Endothelial cell of umbilical vein (primary cell): ENCODE measurements around the gene TMEM222. TPM values are rescaled to one million over a fixed set of nuclear protein-coding genes. Genes with fewer than 3 reads are reported as not detected.

Source experiments
- BruUV-seq: library from RNA; stranded (reverse); fragments of 400-500 nt; replicated peaks from 2 replicates; lab custom pipeline; 2021; lab: Mats Ljungman, UMichigan
- CTCF ChIA-PET: fragments of 300-600, 350-600 bp; sonication (Branson Sonifier 250); formaldehyde crosslinking; loops from one replicate; lab custom pipeline; 2021; ENCODE audit warnings: antibody characterized with exemption, inconsistent platforms; lab: Charles Lee
- POLR2A ChIA-PET: fragments of 300-600, 350-600 bp; sonication (Branson Sonifier 250); formaldehyde crosslinking; loops from one replicate; lab custom pipeline; 2021; ENCODE audit warnings: antibody characterized with exemption, inconsistent platforms; lab: Charles Lee
- DNase-seq: peaks from one replicate; pipeline ENCODE4 v3.0.0-alpha.2; 2011; ENCODE audit warnings: low read depth, low spot score
- FAIRE-seq: peaks from 2 replicates; lab custom pipeline; 2011; peaks lifted over from hg19 to GRCh38; lab: Jason Lieb, UNC
- H2AFZ ChIP-seq: 2 replicates; pipeline ENCODE4 v1.6.0; 2012; ENCODE audit warnings: low read depth, low read length, control low read depth, inconsistent platforms
- H3K27ac ChIP-seq: 2 replicates; pipeline ENCODE4 v1.5.1; 2011; ENCODE audit warnings: low read depth, mild to moderate bottlenecking, control low read depth, low read length, moderate library complexity; ENCODE audit not compliant: insufficient read depth
- H3K27me3 ChIP-seq, 2 experiments: 2 replicates each; pipeline versions ENCODE4 v1.6.0 to v1.6.1; 2011; ENCODE audit warnings: low read length in 2 of 2, mixed read lengths in 1 of 2; ENCODE audit not compliant: control insufficient read depth in 2 of 2, insufficient read depth in 2 of 2
- H3K36me3 ChIP-seq, 2 experiments: 2 replicates in 1 of 2; 3 replicates in 1 of 2; pipeline ENCODE4 v1.5.1; 2011; ENCODE audit warnings: low read length in 2 of 2, mild to moderate bottlenecking in 1 of 2, moderate library complexity in 1 of 2; ENCODE audit not compliant: control insufficient read depth in 2 of 2, insufficient read depth in 2 of 2; ENCODE audit errors: extremely low read depth in 1 of 2
- H3K4me1 ChIP-seq: 3 replicates; pipeline ENCODE4 v1.5.1; 2011; ENCODE audit warnings: mild to moderate bottlenecking, low read length; ENCODE audit not compliant: control insufficient read depth, insufficient read depth; ENCODE audit errors: extremely low read depth
- H3K4me2 ChIP-seq: 2 replicates; pipeline ENCODE4 v1.6.1; 2011; ENCODE audit warnings: low read length, control low read depth, mixed read lengths; ENCODE audit not compliant: insufficient read depth
- H3K4me3 ChIP-seq, 3 experiments: fragments of 200-600 bp in 1 of 3; sonication (generic), shearing (Covaris generic) in 1 of 3; replicated peaks in 1 of 3; 2 replicates each; pipeline ENCODE4 v1.5.1; 2011 to 2016; ENCODE audit warnings: control low read depth in 3 of 3, low read length in 3 of 3, mild to moderate bottlenecking in 2 of 3, inconsistent platforms in 1 of 3, low read depth in 1 of 3, moderate library complexity in 1 of 3; ENCODE audit not compliant: insufficient read depth in 1 of 3
- H3K79me2 ChIP-seq: 2 replicates; pipeline ENCODE4 v1.6.0; 2012; ENCODE audit warnings: low read length, inconsistent platforms; ENCODE audit not compliant: control insufficient read depth, insufficient read depth
- H3K9ac ChIP-seq: replicated peaks from 2 replicates; pipeline ENCODE3; 2011; ENCODE audit warnings: low read length, control low read depth; ENCODE audit not compliant: insufficient read depth; ENCODE audit errors: extremely low read depth
- H3K9me1 ChIP-seq: replicated peaks from 3 replicates; pipeline ENCODE4 v1.6.0; 2011; ENCODE audit warnings: mild to moderate bottlenecking, low read length; ENCODE audit not compliant: control insufficient read depth, insufficient read depth; ENCODE audit errors: extremely low read depth
- H3K9me3 ChIP-seq: replicated peaks from 2 replicates; pipeline ENCODE4 v1.5.1; 2012; ENCODE audit warnings: low read length, inconsistent platforms; ENCODE audit not compliant: control insufficient read depth, insufficient read depth
- H4K20me1 ChIP-seq: replicated peaks from 2 replicates; pipeline ENCODE3; 2011; ENCODE audit warnings: mild to moderate bottlenecking, low read length; ENCODE audit not compliant: control insufficient read depth, insufficient read depth; ENCODE audit errors: extremely low read depth
- CTCF ChIP-seq, 2 donors: IDR thresholded peaks; 1 replicate in 1 of 2; 2 replicates in 1 of 2; pipeline ENCODE4 v1.5.1; 2011; ENCODE audit warnings: low read length in 2 of 2, mild to moderate bottlenecking in 2 of 2, moderate library complexity in 2 of 2, control low read depth in 1 of 2, inconsistent platforms in 1 of 2, low read depth in 1 of 2; ENCODE audit not compliant: insufficient read depth in 1 of 2; ENCODE audit errors: extremely low read depth in 1 of 2
- EZH2 ChIP-seq: IDR thresholded peaks from 2 replicates; pipeline ENCODE4 v1.6.1; 2012; ENCODE audit warnings: borderline replicate concordance, low read depth, mild to moderate bottlenecking, moderate library complexity, low read length, inconsistent platforms; ENCODE audit not compliant: severe bottlenecking
- FOS ChIP-seq: IDR thresholded peaks from 2 replicates; pipeline ENCODE4 v1.6.1; 2011; ENCODE audit warnings: mild to moderate bottlenecking, low read length, moderate library complexity, borderline replicate concordance; ENCODE audit not compliant: insufficient read depth
- GATA2 ChIP-seq: IDR thresholded peaks from 2 replicates; pipeline ENCODE4 v1.7.0; 2011; ENCODE audit warnings: low read depth, mild to moderate bottlenecking, moderate library complexity, mixed read lengths, low read length; ENCODE audit not compliant: insufficient read length, insufficient read depth
- JUN ChIP-seq: IDR thresholded peaks from 2 replicates; pipeline ENCODE4 v1.6.1; 2011; ENCODE audit warnings: borderline replicate concordance, low read depth; ENCODE audit not compliant: insufficient read length, insufficient read depth
- MAX ChIP-seq: IDR thresholded peaks from 2 replicates; pipeline ENCODE4 v1.6.1; 2011; ENCODE audit not compliant: insufficient read depth, insufficient read length
- MYC ChIP-seq: IDR thresholded peaks from one replicate; pipeline ENCODE4 v1.6.1; 2011; ENCODE audit warnings: mild to moderate bottlenecking, low read depth, low read length
- POLR2A ChIP-seq: IDR thresholded peaks from 2 replicates; pipeline ENCODE4 v1.6.1; 2012; ENCODE audit warnings: low read depth, mild to moderate bottlenecking, control low read depth, low read length
- POLR2AphosphoS5 ChIP-seq: IDR thresholded peaks from 2 replicates; pipeline ENCODE4 v1.6.1; 2012; ENCODE audit warnings: low read depth, mild to moderate bottlenecking, control low read depth, low read length, moderate library complexity; ENCODE audit not compliant: insufficient read depth
- dilution Hi-C: fragments of 300-500 bp; cut with MboI; formaldehyde crosslinking; loops from one replicate; pipeline ENCODE4 v1.15.0; 2019; ENCODE audit warnings: low sequenced_read_pairs; ENCODE audit not compliant: extremely low pct_ligation_motif_present
- intact Hi-C: fragments of 100-400 bp; cut with micrococcal nuclease; formaldehyde crosslinking; loops from one replicate; pipeline ENCODE4 v1.10.0; 2022
- polyA plus RNA-seq, 4 experiments: library from polyadenylated mRNA; depleted of rRNA in 3 of 4; stranded (reverse) in 3 of 4; unstranded in 1 of 4; fragments of >200 nt; gene quantifications; 2 replicates each; pipeline versions ENCODE4 v1.2.1 to v1.2.3, GENCODE V29; 2011 to 2012; ENCODE audit warnings: missing spikeins in 1 of 4
- total RNA-seq: library from RNA; stranded (reverse); gene quantifications from 2 replicates; pipeline ENCODE4 v1.2.3, GENCODE V29; 2021

Gene TMEM222
- total and polyA plus RNA-seq, 2 donors (not counting 3 experiments of a cell fraction or from before 2014, with no cell fraction given) = 45.8 to 76.1 TPM

GRCh38 chr1:27377760-27378495 lies 56.0 kb downstream of the TMEM222 start:
- Histone ChIP-seq H3K4me1 (no peaks in the 10 kb centered on the region), H3K9ac (no peak overlapping the region), H3K4me3 (no peak overlapping the region), H3K36me3 (no peaks in the 10 kb centered on the region), H3K79me2 (no peaks in the 10 kb centered on the region), H3K27ac (no peak overlapping the region), H3K27me3 (peaks cover 0 to 3% of the 10 kb centered on the region in 2 experiments), H3K4me2 (no peak overlapping the region), H4K20me1 (no peaks in the 10 kb centered on the region), H3K9me1 (no peaks in the 10 kb centered on the region), H3K9me3 (no peaks in the 10 kb centered on the region), H2AFZ (no peak overlapping the region)
- FAIRE-seq = no peak
- ChIA-PET CTCF (interaction anchor here (0.7 to 1.6 kb wide), 4 partner anchors 9 to 17 kb away, joined by 3 to 7 read pairs (median 3); partner anchors contain the start of gene MAP3K6), POLR2A (interaction anchor here (0.6 kb wide), 2 partner anchors 64 to 328 kb away, joined by 3 to 6 read pairs; no protein-coding TSS in a partner anchor)
- no peak for DNase-seq
- intact Hi-C loops (no loop called here), dilution Hi-C loops (no loop called here)
- no peak for TF ChIP-seq MYC
- TF ChIP-seq POLR2A = no peak
- TF ChIP-seq GATA2 = no peak
- no peak for TF ChIP-seq MAX
- TF ChIP-seq EZH2 = no peak
- TF ChIP-seq POLR2AphosphoS5 = no peak
- TF ChIP-seq FOS = no peak
- TF ChIP-seq CTCF (IDR thresholded peaks at IDR 0.05; ENCODE audit: extremely low read depth in 1 of 2, insufficient read depth in 1 of 2, low read depth in 1 of 2, low read length in 2 of 2) = no peak
- no peak for TF ChIP-seq JUN
- no TSS peak for BruUV-seq
